CD4-positive, alpha-beta T cell (primary cell): ENCODE measurements around the gene HDLBP. TPM values are rescaled to one million over a fixed set of nuclear protein-coding genes. Genes with fewer than 3 reads are reported as not detected.

Experiments
- ATAC-seq: fragments of 200-7000 bp; cut with Tn5 transposase; one replicate; pipeline ENCODE4 v1.10.0; 2022; ENCODE audit warnings: mild to moderate bottlenecking; ENCODE audit not compliant: poor library complexity
- CTCF ChIA-PET: fragments of 350-600 bp; sonication (Branson Sonifier 250); formaldehyde crosslinking; loops from one replicate; lab custom pipeline; 2021; ENCODE audit warnings: antibody characterized with exemption, inconsistent platforms; lab: Charles Lee
- POLR2A ChIA-PET: fragments of 350-600 bp; sonication (Branson Sonifier 250); formaldehyde crosslinking; loops from one replicate; lab custom pipeline; 2021; ENCODE audit warnings: antibody characterized with exemption, inconsistent platforms; lab: Charles Lee
- DNase-seq, 14 experiments: peaks; one replicate each; pipeline ENCODE4 v3.0.0-alpha.2; 2013 to 2020; ENCODE audit warnings: mixed read lengths in 2 of 14
- H3K27ac ChIP-seq, 2 donors: one replicate each; pipeline versions ENCODE4 v1.5.1 to v1.7.0; 2013; ENCODE audit warnings: low read length in 2 of 2, low read depth in 1 of 2, mild to moderate bottlenecking in 1 of 2
- H3K27me3 ChIP-seq, 2 experiments: 1 replicate in 1 of 2; 2 replicates in 1 of 2; pipeline versions ENCODE4 v1.6.1 to v1.7.0; 2013; ENCODE audit warnings: low read length in 2 of 2, control low read depth in 1 of 2, mild to moderate bottlenecking in 1 of 2, moderate library complexity in 1 of 2; ENCODE audit not compliant: insufficient read depth in 2 of 2, control insufficient read depth in 1 of 2
- H3K36me3 ChIP-seq: one replicate; pipeline ENCODE4 v1.6.1; 2013; ENCODE audit warnings: low read length, control low read depth; ENCODE audit not compliant: insufficient read depth
- H3K4me1 ChIP-seq: one replicate; pipeline ENCODE4 v1.6.1; 2013; ENCODE audit warnings: low read length, control low read depth; ENCODE audit not compliant: insufficient read depth
- H3K4me3 ChIP-seq: one replicate; pipeline ENCODE4 v1.5.1; 2013; ENCODE audit warnings: mild to moderate bottlenecking, low read length, moderate library complexity
- H3K9me3 ChIP-seq, 2 experiments: 1 replicate in 1 of 2; 2 replicates in 1 of 2; pipeline versions ENCODE4 v1.6.1 to v1.7.0; 2013; ENCODE audit warnings: low read length in 2 of 2, mild to moderate bottlenecking in 2 of 2, control low read depth in 1 of 2, moderate library complexity in 1 of 2; ENCODE audit not compliant: control insufficient read depth in 1 of 2, insufficient read depth in 1 of 2
- H3K27ac Mint-ChIP-seq: one replicate; pipeline ENCODE4 v1.8.0; 2020; ENCODE audit warnings: mixed read lengths
- H3K27me3 Mint-ChIP-seq: one replicate; pipeline ENCODE4 v1.8.0; 2021; ENCODE audit warnings: mixed read lengths
- H3K36me3 Mint-ChIP-seq: one replicate; pipeline ENCODE4 v1.8.0; 2021; ENCODE audit warnings: low read depth, mixed read lengths
- H3K4me1 Mint-ChIP-seq: one replicate; pipeline ENCODE4 v1.8.0; 2021; ENCODE audit warnings: low read depth, mixed read lengths
- H3K4me3 Mint-ChIP-seq: one replicate; pipeline ENCODE4 v1.8.0; 2020; ENCODE audit warnings: mild to moderate bottlenecking, mixed read lengths
- H3K9me3 Mint-ChIP-seq: one replicate; pipeline ENCODE4 v1.8.0; 2020; ENCODE audit warnings: mixed read lengths
- CTCF ChIP-seq: fragments of 200-600 bp; IDR thresholded peaks from one replicate; pipeline ENCODE4 v1.8.0; 2022; ENCODE audit warnings: antibody characterized with exemption, mild to moderate bottlenecking
- intact Hi-C, 2 experiments: fragments of 100-400 bp; cut with DNase I in 1 of 2; cut with micrococcal nuclease in 1 of 2; formaldehyde crosslinking; loops; one replicate each; pipeline versions ENCODE4 v1.15.1 to v1.9.0; 2023 to 2025; cut with DNase I, micrococcal nuclease
- total RNA-seq, 174 experiments: library from RNA in 2 of 174; stranded (reverse) in 2 of 174; gene quantifications; one replicate each; pipeline ENCODE4 v1.2.3 and lab custom pipeline; 2021 to 2026

HDLBP gene
- total RNA-seq, 2 experiments from 2014 or later, result 82.0 to 97.9 TPM

- CTCF ChIA-PET, result interaction anchor here (1.1 kb wide), 1 partner anchor 10 kb away, joined by 3 read pairs; no protein-coding TSS in a partner anchor
- Mint-ChIP-seq H3K4me3 (no peak overlapping the region), H3K36me3 (peaks cover 73% of the 10 kb centered on the region), H3K27ac (peak overlapping the region; percentile 4), H3K4me1 (peaks cover 9% of the 10 kb centered on the region), H3K9me3 (no peaks in the 10 kb centered on the region), H3K27me3 (no peaks in the 10 kb centered on the region)
- no peak for TF ChIP-seq CTCF
- Histone ChIP-seq H3K4me3 (no peak overlapping the region), H3K27ac (no peak overlapping the region), H3K4me1 (no peaks in the 10 kb centered on the region), H3K27me3 (no peaks in the 10 kb centered on the region), H3K9me3 (no peaks in the 10 kb centered on the region), H3K36me3 (peaks cover 83% of the 10 kb centered on the region)
- no peak for DNase-seq
- no peak for ATAC-seq
- POLR2A ChIA-PET, result no interaction called here
- intact Hi-C loops, result no loop called here
Observed at GRCh38 chr2:241330616-241330981, 15.1 kb upstream of the HDLBP start.

- ChIA-PET POLR2A (no interaction called here), CTCF (interaction anchor here (1.1 kb wide), 1 partner anchor 10 kb away, joined by 3 read pairs; no protein-coding TSS in a partner anchor)
- ATAC-seq (no peak), DNase-seq (no peak)
- peak overlapping the region; percentile 4 for H3K27ac Mint-ChIP-seq
- peaks cover 73% of the 10 kb centered on the region for H3K36me3 Mint-ChIP-seq
- intact Hi-C loops, result no loop called here
- no peaks in the 10 kb centered on the region for H3K9me3 Mint-ChIP-seq
- H3K27ac ChIP-seq, result no peak overlapping the region
- no peaks in the 10 kb centered on the region for H3K9me3 ChIP-seq
- TF ChIP-seq CTCF, result no peak
- H3K4me1 Mint-ChIP-seq, result peaks cover 12% of the 10 kb centered on the region
- no peaks in the 10 kb centered on the region for H3K27me3 ChIP-seq
- H3K36me3 ChIP-seq, result peaks cover 81% of the 10 kb centered on the region
- H3K4me3 ChIP-seq, result no peak overlapping the region
- H3K27me3 Mint-ChIP-seq, result no peaks in the 10 kb centered on the region
- H3K4me3 Mint-ChIP-seq, result no peak overlapping the region
- H3K4me1 ChIP-seq, result no peaks in the 10 kb centered on the region
Observed at GRCh38 chr2:241329669-241330615, 14.5 kb upstream of the HDLBP start.

GRCh38 chr2:241325257-241325656 lies 9.8 kb upstream of the HDLBP start:
- no peaks in the 10 kb centered on the region for H3K27me3 Mint-ChIP-seq
- Histone ChIP-seq H3K36me3 (peaks cover 58% of the 10 kb centered on the region), H3K4me1 (peaks cover 13% of the 10 kb centered on the region), H3K27me3 (no peaks in the 10 kb centered on the region), H3K9me3 (no peaks in the 10 kb centered on the region), H3K27ac (no peak overlapping the region), H3K4me3 (no peak overlapping the region)
- H3K4me3 Mint-ChIP-seq, result no peak overlapping the region
- no peak for TF ChIP-seq CTCF
- ATAC-seq, result no peak
- intact Hi-C loops, result no loop called here
- DNase-seq, result no peak
- peaks cover 70% of the 10 kb centered on the region for H3K36me3 Mint-ChIP-seq
- CTCF ChIA-PET, result no interaction called here
- H3K27ac Mint-ChIP-seq, result no peak overlapping the region
- H3K9me3 Mint-ChIP-seq, result no peaks in the 10 kb centered on the region
- H3K4me1 Mint-ChIP-seq, result peaks cover 39% of the 10 kb centered on the region
- POLR2A ChIA-PET, result no interaction called here
